Measurements from ENCODE around the gene CC2D2A.

DNA sequence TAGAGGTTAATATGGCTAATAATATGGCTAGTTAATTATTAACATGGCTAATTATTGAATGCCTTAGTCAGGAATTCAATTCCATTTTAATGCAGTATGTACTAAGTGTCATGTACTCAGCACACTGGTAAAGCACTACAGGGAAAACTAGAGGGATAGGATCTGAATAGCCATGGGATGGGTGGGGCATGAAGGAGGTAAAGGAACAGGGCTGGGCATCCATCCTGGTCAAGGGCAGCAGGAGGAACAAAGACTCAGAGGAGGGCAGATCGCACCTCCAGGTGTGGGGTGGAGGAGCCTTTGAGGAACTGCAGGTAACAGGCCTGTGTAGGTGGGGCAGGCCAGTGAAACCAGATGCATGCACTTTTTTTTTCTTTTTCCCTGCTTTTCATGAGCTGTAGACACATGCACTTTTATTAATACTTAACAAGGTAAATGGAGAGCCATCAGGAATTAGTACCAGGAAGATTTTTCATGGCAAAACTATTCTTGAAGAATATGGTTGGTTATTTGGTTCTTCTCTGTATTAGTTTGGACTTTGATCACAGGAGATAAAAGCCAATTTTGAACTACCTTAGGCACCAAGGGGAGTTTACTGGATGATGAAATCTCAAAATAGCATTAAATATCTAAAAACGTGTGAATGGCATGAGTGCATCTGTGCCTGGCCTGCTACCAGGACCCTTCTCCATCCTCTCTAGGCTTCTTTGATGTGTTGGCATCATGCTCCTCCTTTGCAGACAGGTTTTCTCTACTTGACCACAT, 88.3 kb downstream of the CC2D2A start:
- TF ChIP-seq, protein P1, sequence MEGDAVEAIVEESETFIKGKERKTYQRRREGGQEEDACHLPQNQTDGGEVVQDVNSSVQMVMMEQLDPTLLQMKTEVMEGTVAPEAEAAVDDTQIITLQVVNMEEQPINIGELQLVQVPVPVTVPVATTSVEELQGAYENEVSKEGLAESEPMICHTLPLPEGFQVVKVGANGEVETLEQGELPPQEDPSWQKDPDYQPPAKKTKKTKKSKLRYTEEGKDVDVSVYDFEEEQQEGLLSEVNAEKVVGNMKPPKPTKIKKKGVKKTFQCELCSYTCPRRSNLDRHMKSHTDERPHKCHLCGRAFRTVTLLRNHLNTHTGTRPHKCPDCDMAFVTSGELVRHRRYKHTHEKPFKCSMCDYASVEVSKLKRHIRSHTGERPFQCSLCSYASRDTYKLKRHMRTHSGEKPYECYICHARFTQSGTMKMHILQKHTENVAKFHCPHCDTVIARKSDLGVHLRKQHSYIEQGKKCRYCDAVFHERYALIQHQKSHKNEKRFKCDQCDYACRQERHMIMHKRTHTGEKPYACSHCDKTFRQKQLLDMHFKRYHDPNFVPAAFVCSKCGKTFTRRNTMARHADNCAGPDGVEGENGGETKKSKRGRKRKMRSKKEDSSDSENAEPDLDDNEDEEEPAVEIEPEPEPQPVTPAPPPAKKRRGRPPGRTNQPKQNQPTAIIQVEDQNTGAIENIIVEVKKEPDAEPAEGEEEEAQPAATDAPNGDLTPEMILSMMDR (IDR thresholded peaks at IDR 0.05), result no peak
- TF ChIP-seq POLR2A (IDR thresholded peaks at IDR 0.05), result no peak

Measured in transverse colon (tissue), 3 donors.